Limb (tissue), 2 donors: ENCODE data around the gene CADPS.

ENCODE experiments used
- DNase-seq, 2 donors: peaks; one replicate each; pipeline ENCODE4 v3.0.0-alpha.2; 2016; ENCODE audit errors: extremely low spot score in 2 of 2

CADPS gene

GRCh38 chr3:62521464-62522105 lies 353.6 kb downstream of the CADPS start:
- no peak for DNase-seq

DNA sequence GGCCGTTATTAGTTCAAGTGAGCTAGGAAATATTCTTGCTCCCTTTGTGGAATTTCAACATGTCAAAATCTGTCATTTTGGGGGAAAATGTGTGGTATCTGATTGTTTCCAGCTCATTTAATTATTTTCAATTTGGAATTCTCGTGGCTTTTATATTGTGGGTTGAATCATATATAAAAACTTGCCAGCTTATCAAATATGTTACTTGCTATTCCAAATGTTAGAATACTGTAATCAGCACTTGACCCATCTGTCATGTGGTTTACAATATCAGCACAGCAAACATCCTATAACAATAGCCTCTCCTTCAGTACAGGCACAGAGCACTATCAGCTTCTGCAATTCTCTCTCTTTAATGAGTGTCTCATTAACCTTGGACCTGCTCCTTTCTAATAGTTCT lies 371.7 kb downstream of the CADPS start:
- DNase-seq = no peak

DNA sequence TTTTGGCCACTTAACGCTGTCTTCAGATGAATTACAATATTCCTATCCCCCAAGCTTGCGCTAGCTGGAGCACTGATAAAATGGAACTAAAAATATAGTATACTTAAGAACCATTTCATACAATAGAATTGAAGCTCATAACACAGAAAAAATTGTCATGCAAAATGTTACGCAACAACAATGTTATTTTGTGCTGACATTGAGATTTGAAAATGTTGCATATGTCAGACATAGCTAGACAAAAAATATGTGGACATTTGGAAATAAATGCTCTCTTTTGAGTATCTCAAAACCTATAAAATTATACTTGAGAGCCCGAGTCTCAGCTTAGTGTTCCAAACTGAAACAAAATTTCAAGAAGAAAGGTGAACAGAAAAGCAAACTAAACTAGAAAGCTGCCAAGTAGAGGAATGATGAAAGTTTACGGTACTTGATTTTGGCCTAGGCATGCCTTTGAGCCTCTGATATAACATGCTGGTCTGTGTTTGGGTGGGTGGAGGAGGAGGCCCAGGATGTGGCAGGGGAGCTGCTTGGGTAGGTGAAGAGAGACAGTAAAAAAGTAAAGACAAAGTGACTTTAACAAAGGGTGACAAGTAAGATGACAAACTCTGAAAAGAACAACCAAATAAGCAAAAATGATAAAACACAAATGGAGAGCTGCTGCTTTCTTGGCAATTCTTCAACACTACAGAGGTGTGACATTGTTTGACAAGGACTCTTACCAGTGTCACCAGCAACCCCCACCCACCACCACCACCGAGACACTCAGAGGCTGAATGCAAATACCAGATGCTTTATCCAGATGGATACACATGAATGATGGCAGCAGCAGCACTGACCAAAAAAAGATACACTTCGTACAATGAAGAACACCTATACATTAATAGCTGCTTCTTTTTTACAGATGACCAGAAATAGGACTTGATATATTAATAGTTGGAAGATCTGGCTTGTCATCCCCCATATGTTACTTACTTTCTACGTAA lies 372.6 kb downstream of the CADPS start:
- no peak for DNase-seq

- DNase-seq = no peak
Measured at GRCh38 chr3:62501289-62501668, 373.9 kb downstream of the CADPS start.

- no peak for DNase-seq
Measured at GRCh38 chr3:62500556-62501288, 374.5 kb downstream of the CADPS start.

DNA sequence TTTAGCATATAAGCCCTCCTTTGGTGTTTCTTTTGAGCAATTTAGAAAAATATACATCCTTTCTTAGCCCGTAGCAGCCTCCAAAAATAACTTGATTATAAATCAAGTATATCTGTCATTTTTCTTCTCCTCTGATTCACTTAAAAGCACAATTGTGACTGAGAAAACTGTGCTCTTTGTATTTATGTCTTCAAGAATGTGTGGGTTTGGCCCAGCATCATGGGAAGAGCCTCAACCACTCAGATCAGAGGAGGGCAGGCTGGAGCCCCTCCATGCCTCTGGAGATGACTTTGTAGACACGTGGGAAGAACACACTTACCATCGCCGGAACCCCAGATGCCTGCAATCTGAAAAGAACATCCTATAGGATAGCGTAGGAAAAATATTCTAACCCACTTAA lies 378.1 kb downstream of the CADPS start:
- no peak for DNase-seq

GRCh38 chr3:62496503-62496902 lies 378.7 kb downstream of the CADPS start:
- no peak for DNase-seq

- no peak for DNase-seq
Measured at GRCh38 chr3:62493109-62493801, 382.0 kb downstream of the CADPS start.

DNA sequence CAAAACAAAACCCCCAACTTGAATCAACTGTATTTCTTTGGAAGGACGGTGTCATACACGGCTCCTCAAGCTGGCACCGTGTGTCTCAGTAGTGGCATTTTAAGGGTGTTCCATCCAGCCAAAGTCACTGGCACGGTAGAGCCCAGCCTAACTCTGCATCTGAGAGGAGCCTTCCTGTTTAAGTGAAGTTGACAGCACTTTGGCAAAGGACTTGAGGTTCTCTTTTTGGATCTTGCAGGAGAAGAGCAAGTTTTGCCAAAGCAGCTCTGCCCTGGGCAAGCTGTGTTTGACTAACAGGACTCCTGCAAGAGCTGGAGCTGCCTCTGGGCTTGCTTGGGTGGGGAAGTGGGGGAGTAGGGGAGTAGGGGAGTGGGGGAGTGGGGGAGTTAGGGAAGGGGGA lies 392.3 kb downstream of the CADPS start:
- no peak for DNase-seq

GRCh38 chr3:62481962-62482361 lies 393.3 kb downstream of the CADPS start:
- DNase-seq = no peak

DNA sequence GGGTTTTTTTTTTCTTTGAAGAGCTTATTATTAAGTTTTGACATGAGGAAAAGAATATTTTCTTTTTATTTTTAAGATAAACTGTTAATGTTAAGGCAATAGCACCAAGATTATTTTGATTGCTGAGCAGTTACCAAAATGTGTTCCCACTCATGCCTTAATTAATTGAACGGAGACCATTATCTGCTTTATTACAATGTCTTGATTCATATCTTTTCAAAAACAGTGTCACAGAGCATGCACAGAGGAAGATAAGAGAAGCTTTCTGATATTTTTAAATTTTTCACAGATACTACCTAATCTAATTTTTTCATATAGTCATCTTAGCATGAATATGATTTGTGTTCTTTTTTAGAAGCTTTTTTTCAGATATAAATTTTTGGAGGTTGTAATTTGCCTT lies 395.2 kb downstream of the CADPS start:
- no peak for DNase-seq

GRCh38 chr3:62479326-62479725 lies 395.9 kb downstream of the CADPS start:
- DNase-seq = no peak

GRCh38 chr3:62475306-62475705 lies 399.9 kb downstream of the CADPS start:
- DNase-seq = no peak

DNA sequence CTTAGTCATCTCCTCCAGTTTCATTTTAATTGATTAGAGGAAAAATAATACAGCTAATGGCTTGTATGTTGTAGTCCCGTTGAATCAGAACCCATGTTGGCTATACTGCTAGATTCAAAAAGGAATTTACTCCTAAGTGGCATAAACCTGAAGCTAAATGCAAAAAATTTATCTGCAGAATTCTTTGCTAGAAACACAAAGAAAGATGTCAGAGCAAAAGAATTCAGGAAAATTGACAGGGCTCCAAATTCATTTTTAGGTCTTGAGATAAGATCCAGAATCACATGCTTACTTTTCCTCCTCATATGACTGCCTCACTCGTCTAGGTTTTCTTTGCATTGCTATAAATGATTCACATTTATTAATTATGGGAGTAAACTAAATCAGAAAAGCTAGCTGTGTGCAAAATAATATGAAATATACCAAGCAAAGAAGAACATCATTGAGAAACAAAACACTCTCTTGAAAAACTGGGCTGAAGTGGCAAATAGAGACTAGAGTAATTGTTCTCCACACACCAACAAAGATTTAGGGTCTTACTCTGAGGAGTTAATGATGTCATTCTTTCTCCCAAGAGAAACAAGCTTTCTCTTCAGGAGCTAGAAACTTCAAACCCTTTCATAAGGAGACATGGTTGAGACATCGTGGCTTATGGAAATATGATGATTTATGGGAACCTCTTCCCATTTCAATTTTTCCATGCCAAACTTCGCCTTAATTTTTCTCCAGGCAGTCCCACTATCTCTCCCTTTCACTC lies 407.1 kb downstream of the CADPS start:
- no peak for DNase-seq

- DNase-seq = no peak
Measured at GRCh38 chr3:62462788-62463187, 412.4 kb downstream of the CADPS start.

GRCh38 chr3:62462104-62462762 lies 413.0 kb downstream of the CADPS start:
- DNase-seq = no peak

GRCh38 chr3:62454916-62455315 lies 420.3 kb downstream of the CADPS start:
- no peak for DNase-seq

DNA sequence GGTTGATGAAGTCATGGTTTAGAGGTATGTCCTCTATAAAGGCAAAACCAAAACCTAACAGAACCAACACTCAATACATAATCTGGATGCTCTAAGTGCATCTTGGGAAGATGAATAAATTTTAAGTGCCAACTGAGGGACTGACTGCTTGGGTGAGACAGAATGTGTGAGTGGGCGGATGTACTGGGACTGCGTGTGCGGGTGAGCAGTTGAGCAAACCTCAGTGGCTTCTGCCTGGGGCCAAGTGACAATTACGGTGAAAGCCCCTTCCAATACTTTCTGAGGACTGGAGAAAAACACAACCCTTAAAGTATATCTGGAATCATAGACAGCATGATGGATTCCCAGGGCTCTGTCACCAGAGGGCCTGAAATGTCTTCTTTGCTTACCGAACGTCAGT lies 421.8 kb downstream of the CADPS start:
- no peak for DNase-seq

DNA sequence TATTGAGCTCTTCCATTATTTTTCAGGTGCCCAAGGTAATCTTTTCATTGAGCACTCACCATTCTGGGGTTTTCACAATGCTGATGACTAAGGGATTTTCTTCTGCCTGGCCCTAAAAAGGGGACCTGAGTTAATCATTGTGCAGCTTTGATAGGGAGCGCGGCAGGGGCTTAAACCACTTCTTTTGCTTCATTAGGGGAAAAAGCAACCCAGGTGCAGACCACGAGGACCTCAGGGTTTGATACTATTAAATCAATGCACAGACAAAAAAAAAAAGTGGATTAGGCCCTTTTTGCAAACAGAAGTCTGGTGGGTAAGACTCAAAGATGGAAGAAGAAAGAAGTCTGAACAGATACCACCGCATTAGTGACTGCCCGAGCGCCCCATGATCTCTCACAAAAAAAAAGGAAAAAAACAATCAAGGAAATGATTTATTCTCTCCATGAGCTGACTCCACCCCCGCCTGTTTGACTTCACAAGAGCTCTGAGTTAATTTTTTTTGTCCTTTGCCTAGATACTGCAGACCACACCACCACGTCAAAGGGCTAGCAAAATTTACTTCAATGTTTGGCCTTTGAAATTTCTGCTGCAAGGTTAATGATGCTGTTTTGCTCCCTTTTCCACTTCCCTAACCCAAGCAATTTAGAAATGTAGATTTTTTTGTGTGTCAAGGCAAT lies 423.9 kb downstream of the CADPS start:
- no peak for DNase-seq
